GM21360 (cell line): Measurements from ENCODE around the gene MUTYH.

ENCODE experiments used
- ATAC-seq: cut with Tn5 transposase; IDR thresholded peaks from one replicate; pipeline ENCODE4 v1.9.1; 2021; ENCODE audit warnings: mild to moderate bottlenecking, moderate library complexity; ENCODE audit not compliant: unreplicated experiment

MUTYH gene

GRCh38 chr1:45351508-45351907, 11.3 kb upstream of the MUTYH start:
- no peak for ATAC-seq

GRCh38 chr1:45348966-45349677, 8.9 kb upstream of the MUTYH start:
- ATAC-seq, result no peak

GRCh38 chr1:45348609-45348965, 8.3 kb upstream of the MUTYH start:
- ATAC-seq, result no peak

GRCh38 chr1:45348020-45348419, 7.8 kb upstream of the MUTYH start:
- ATAC-seq, result no peak

- ATAC-seq, result no peak
Measured at GRCh38 chr1:45346473-45346872, 6.2 kb upstream of the MUTYH start.

GRCh38 chr1:45345014-45345413, 4.8 kb upstream of the MUTYH start:
- no peak for ATAC-seq

GRCh38 chr1:45344499-45344898, 4.3 kb upstream of the MUTYH start:
- no peak for ATAC-seq

- no peak for ATAC-seq
Measured at GRCh38 chr1:45340816-45341466, 701 bp upstream of the MUTYH start.

- no peak for ATAC-seq
Measured at GRCh38 chr1:45337630-45338325, 2.5 kb downstream of the MUTYH start.

- no peak for ATAC-seq
Measured at GRCh38 chr1:45335855-45336324, 4.3 kb downstream of the MUTYH start.

- ATAC-seq, result no peak
Measured at GRCh38 chr1:45334308-45335245, 5.7 kb downstream of the MUTYH start.

GRCh38 chr1:45332346-45332720, 7.9 kb downstream of the MUTYH start:
- no peak for ATAC-seq

GRCh38 chr1:45331436-45332345, 8.5 kb downstream of the MUTYH start:
- ATAC-seq, result no peak

- ATAC-seq, result no peak
Measured at GRCh38 chr1:45329445-45329844, 10.8 kb downstream of the MUTYH start.

- no peak for ATAC-seq
Measured at GRCh38 chr1:45328680-45329079, 11.6 kb downstream of the MUTYH start.

GRCh38 chr1:45327644-45328515, 12.4 kb downstream of the MUTYH start:
- no peak for ATAC-seq

GRCh38 chr1:45326627-45327623, 13.3 kb downstream of the MUTYH start, which contains the start of gene HPDL:
Gene HPDL, plus strand, starts transcription at chr1:45326895. Its CDS starts 254 bp downstream, at chr1:45327149.
- ATAC-seq, result peak; percentile 59
